ENCODE results near the gene APOBR. TPM values are rescaled to one million over a fixed set of nuclear protein-coding genes. Genes with fewer than 3 reads are reported as not detected.

Gene APOBR
- total and polyA plus RNA-seq, 11 donors: 0.15 to 4.7 (median 0.79) TPM

DNA sequence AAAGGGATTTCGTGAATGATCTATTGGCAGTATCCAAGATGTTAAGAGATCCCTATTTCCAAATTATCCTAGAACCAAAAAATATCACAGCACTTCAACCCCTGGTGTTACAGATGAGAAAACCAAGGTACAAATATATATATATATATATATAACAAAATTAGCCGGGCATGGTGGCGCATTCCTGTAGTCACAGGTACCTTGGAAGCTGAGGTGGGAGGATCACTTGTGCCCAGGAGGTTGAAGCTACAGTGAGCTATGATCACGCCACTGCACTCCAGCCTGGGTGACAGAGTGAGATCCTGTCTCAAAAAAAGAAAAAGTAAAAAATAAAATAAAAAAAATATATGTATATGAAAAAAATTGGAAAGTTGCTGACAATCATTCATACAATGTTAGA, 1.9 kb upstream of the APOBR start:
- H3K4me1 ChIP-seq: peaks cover 0 to 49% (median 9%) of the 10 kb centered on the region in 12 donors
- peak overlapping the region; percentile 90 to 99 (median 97) for H3K27ac ChIP-seq
- no peak for TF ChIP-seq POLR2A (IDR thresholded peaks at IDR 0.05)
- TF ChIP-seq, protein P1, sequence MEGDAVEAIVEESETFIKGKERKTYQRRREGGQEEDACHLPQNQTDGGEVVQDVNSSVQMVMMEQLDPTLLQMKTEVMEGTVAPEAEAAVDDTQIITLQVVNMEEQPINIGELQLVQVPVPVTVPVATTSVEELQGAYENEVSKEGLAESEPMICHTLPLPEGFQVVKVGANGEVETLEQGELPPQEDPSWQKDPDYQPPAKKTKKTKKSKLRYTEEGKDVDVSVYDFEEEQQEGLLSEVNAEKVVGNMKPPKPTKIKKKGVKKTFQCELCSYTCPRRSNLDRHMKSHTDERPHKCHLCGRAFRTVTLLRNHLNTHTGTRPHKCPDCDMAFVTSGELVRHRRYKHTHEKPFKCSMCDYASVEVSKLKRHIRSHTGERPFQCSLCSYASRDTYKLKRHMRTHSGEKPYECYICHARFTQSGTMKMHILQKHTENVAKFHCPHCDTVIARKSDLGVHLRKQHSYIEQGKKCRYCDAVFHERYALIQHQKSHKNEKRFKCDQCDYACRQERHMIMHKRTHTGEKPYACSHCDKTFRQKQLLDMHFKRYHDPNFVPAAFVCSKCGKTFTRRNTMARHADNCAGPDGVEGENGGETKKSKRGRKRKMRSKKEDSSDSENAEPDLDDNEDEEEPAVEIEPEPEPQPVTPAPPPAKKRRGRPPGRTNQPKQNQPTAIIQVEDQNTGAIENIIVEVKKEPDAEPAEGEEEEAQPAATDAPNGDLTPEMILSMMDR (IDR thresholded peaks at IDR 0.05): no peak
- intact Hi-C loops (cut with DNase I): loop anchor here in 8 of 10 donors (1.0 to 10.0 kb wide), 10 partner anchors 45 to 198 kb away; partner anchors contain the start of genes SGF29 (in 4 of the 8), NUPR1 (in 3 of the 8) and SBK1 (in 1 of the 8)
- no peak for DNase-seq
- H3K9me3 ChIP-seq: no peaks in the 10 kb centered on the region
- H3K4me3 ChIP-seq: peak overlapping the region in 11 of 12 donors; percentile 61 to 99 (median 85)
- WGBS, 4 donors: 55 to 60% (median 56%) methylated on average over 4 of the region's 4 CpGs
- H3K36me3 ChIP-seq: peaks cover 0 to 25% (median 17%) of the 10 kb centered on the region in 9 donors
- H3K27me3 ChIP-seq: no peaks in the 10 kb centered on the region
- no peak for ATAC-seq

DNA sequence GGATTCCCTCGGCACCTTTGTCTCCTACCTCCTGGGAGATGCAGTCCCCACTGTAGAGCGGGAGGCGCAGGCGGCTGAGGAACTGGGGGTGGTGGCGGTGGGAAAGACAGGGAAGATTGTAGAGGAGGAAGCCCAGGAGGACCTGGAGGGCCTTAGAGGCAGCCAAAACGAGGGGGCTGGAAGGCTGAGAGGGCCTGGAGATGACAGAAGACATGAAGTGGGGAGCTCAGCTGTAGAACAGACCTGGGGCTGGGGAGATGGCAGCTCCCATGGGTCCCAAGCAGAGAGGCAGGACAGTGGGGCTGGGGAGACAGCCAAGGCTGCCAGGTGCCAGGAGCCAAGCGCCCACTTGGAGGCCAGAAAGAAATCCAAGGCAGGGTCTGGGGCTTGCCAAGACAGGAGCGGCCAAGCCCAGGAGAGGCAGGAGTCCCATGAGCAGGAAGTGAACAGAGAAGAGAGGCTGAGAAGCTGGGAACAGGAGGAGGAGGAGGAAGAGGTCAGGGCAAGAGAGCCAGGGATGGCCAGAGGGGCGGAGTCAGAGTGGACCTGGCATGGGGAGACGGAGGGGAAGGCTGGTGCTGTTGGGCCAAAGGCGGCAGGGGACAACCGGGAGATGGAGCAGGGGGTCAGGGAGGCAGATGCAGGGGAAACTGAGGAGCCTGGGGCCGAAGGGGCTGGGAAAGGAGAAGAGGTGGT, 803 bp downstream of the APOBR start:
- WGBS, 4 donors: 78 to 81% (median 79%) methylated on average over 13 of the region's 13 CpGs
- Histone ChIP-seq H3K4me3 (peak overlapping the region in 8 of 12 donors; percentile 4 to 59 (median 24)), H3K36me3 (peaks cover 0 to 8% (median 0%) of the 10 kb centered on the region in 9 donors), H3K27ac (peak overlapping the region in 4 of 12 donors; percentile 45 to 99 (median 48)), H3K4me1 (peaks cover 0 to 46% (median 8%) of the 10 kb centered on the region in 12 donors), H3K27me3 (no peaks in the 10 kb centered on the region), H3K9me3 (no peaks in the 10 kb centered on the region)
- DNase-seq: peak in 1 of 5 donors; percentile 43
- intact Hi-C loops (cut with DNase I): loop anchor here in 3 of 10 donors (5.0 to 10.0 kb wide), 4 partner anchors 47 to 200 kb away; partner anchors contain the start of genes SBK1 (in 1 of the 3) and SGF29 (in 1 of the 3)
- TF ChIP-seq, protein P1 (IDR thresholded peaks at IDR 0.05): no peak
- no peak for TF ChIP-seq POLR2A (IDR thresholded peaks at IDR 0.05)
- ATAC-seq: no peak

DNA sequence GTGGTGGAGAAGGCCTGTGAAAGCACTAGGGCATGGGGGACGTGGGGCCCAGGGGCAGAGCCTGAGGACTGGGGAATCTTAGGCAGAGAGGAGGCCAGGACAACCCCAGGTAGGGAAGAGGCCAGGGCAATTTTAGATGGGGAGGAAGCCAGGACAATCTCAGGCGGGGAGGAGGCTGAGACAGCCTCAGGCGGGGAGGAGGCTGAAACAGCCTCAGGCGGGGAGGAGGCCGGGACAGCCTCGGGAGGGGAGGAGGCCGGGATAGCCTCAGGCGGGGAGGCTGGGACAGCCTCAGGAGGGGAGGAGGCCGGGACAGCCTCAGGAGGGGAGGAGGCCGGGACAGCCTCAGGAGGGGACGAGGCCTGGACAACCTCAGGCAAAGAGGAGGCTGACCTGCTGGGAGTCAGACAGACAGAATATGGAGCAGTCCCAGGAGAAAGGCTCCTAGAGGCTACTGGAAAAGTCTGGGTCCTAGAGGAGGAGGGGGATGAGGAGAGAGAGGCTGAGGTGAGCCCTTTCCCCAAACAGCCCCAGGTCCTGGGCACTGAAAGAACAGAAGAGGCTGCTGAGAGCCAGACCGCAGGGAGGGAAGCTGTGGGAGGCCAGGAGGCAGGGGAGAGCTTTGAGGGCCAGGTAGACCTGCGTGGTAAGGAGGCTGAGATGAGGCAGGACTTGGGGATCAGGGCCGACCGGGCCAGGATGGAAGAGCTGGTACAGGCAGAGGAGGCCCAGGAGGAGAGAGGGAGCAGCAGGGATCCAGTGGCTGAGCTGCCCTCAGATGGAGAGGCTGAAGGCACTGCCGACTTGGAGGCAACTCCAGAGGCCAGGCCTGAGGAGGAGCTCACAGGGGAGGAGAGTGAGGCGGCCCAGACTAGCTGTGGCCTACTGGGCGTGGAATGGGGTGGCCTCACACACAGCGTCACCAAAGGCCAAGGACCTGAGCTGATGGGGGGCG, 1.6 kb downstream of the APOBR start:
- DNase-seq (no peak), ATAC-seq (no peak)
- H3K4me1 ChIP-seq: peaks cover 0 to 37% (median 2%) of the 10 kb centered on the region in 12 donors
- H3K27me3 ChIP-seq: no peaks in the 10 kb centered on the region
- peaks cover 0 to 8% (median 0%) of the 10 kb centered on the region in 9 donors for H3K36me3 ChIP-seq
- H3K27ac ChIP-seq: peak overlapping the region in 1 of 12 donors; percentile 99
- TF ChIP-seq, protein P1 (IDR thresholded peaks at IDR 0.05): no peak
- no peak for TF ChIP-seq POLR2A (IDR thresholded peaks at IDR 0.05)
- 86 to 91% (median 88%) methylated on average over 19 to 20 of the region's 20 CpGs for WGBS, 4 donors
- peak overlapping the region in 1 of 12 donors; percentile 59 for H3K4me3 ChIP-seq
- H3K9me3 ChIP-seq: no peaks in the 10 kb centered on the region
- intact Hi-C loops (cut with DNase I): loop anchor here in 3 of 10 donors (5.0 to 10.0 kb wide), 4 partner anchors 46 to 201 kb away; partner anchors contain the start of genes SBK1 (in 1 of the 3) and SGF29 (in 1 of the 3)
